ENCODE measurements around the gene FOXD1.

Gene FOXD1

DNA sequence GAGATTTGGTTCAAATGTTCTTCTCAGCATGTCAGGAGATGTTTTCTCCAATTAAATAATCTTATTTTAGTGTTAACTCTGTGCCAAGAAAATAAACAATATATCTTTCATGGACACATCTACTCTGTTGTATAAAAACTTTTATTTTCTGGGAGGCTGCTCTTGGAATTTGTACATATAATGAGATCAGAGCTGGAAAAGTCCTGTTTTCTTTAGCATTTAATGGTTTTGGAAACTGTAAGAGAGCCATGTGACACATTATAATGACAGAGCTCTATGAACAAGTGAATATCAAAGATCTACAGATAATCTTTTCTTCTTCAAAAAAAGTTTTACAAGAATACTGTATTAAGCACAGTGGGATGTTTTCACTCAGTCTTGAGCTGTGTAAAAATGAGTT, 48.8 kb downstream of the FOXD1 start:
- H3K9me3 ChIP-seq (ENCODE audit: control insufficient read depth, insufficient read depth, low read length), result no peaks in the 10 kb centered on the region
- no peak overlapping the region for H3K9ac ChIP-seq (ENCODE audit: low read depth, low read length)
- H3K4me1 ChIP-seq (ENCODE audit: control insufficient read depth, insufficient read depth, low read length), result no peaks in the 10 kb centered on the region
- H3K36me3 ChIP-seq (ENCODE audit: control insufficient read depth, insufficient read depth, low read length), result no peaks in the 10 kb centered on the region
- no peak overlapping the region for H3K4me3 ChIP-seq (ENCODE audit: low read depth, low read length)
- no peaks in the 10 kb centered on the region for H3K27me3 ChIP-seq (ENCODE audit: control insufficient read depth, insufficient read depth, low read length)
